ENCODE measurements around the gene HVCN1.
A peak's percentile ranks its signal among the peaks of the same experiment; 100 is the strongest.
"Not testable (repeated sequence)": the region's sequence is repeated elsewhere in the genome, so short reads cannot be mapped to it uniquely, and the experiment has no call there.

HVCN1 gene

GRCh38 chr12:110616471-110617115 is 72.3 kb downstream of the HVCN1 start:
- no peak for TF ChIP-seq CTCF (IDR thresholded peaks at IDR 0.05; ENCODE audit: control insufficient read depth, extremely low read depth, insufficient read depth)

GRCh38 chr12:110615171-110615570 is 73.7 kb downstream of the HVCN1 start:
- H3K4me3 ChIP-seq (ENCODE audit: low read depth, low read length) = no peak overlapping the region
- DNase-seq (ENCODE audit: low read depth) = no peak
- no peak for TF ChIP-seq CTCF (IDR thresholded peaks at IDR 0.05; ENCODE audit: control insufficient read depth, extremely low read depth, insufficient read depth)

More at GRCh38 chr12:110616471-110617115, 72.3 kb downstream of the HVCN1 start:
- no peak for DNase-seq (ENCODE audit: low read depth)
- no peak overlapping the region for H3K4me3 ChIP-seq (ENCODE audit: low read depth, low read length)

DNA sequence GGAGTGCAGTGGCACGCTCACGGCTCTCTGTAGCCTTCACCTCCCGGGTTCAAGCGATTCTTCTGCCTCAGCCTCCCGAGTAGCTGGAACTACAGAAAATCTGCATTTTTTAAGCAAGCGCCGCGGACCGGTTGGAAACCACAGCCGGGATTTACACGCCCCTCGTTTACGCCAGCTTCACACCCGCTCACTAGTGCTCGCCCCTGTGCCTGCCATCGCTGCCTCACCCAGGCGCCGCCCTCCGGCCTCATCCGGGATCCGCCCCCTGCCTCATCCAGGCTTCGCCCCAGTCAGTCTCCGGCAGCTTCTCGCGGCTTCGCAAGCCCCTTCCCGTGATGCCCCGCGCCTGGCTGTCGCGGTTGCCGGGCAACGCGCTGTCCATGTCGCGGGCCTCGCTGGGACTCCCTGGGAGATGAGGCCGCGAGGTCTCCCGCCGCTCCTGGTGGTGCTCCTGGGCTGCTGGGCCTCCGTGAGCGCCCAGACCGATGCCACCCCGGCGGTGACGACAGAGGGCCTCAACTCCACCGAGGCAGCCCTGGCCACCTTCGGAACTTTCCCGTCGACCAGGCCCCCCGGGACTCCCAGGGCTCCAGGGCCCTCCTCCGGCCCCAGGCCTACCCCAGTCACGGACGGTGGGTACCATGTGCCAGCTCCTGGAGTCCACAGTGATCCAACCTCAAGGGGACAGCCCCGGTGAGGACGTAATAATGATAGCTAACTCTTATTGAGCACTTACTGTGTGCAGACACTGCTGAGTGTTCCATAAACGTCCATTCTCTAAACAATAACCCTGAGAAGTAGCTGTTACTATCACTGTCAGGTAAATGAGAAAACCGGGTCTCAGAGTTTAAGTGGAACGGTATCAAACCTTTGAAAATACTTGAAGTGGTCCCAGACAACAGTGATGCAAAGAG is 74.9 kb downstream of the HVCN1 start, which contains the start of gene TCTN1:
TCTN1 (plus strand) TSS at position 359 of the 914 bp plus-strand sequence; CDS start at position 413, 54 bp downstream.
- DNase-seq (ENCODE audit: low read depth) = peak; percentile 84
- no peak for TF ChIP-seq CTCF (IDR thresholded peaks at IDR 0.05; ENCODE audit: control insufficient read depth, extremely low read depth, insufficient read depth)
- peak within 1 kb of the TSS; percentile 88 for H3K4me3 ChIP-seq (ENCODE audit: low read depth, low read length)

- DNase-seq (ENCODE audit: low read depth) = no peak
- TF ChIP-seq CTCF (IDR thresholded peaks at IDR 0.05; ENCODE audit: control insufficient read depth, extremely low read depth, insufficient read depth) = no peak
Observed at GRCh38 chr12:110613071-110613770, 75.7 kb downstream of the HVCN1 start.

GRCh38 chr12:110606253-110606611 is 82.7 kb downstream of the HVCN1 start:
- TF ChIP-seq CTCF (IDR thresholded peaks at IDR 0.05; ENCODE audit: control insufficient read depth, extremely low read depth, insufficient read depth) = no peak
- no peak for DNase-seq (ENCODE audit: low read depth)
- no peak overlapping the region for H3K4me3 ChIP-seq (ENCODE audit: low read depth, low read length)

More at GRCh38 chr12:110613071-110613770, 75.7 kb downstream of the HVCN1 start:
- peak overlapping the region; percentile 88 for H3K4me3 ChIP-seq (ENCODE audit: low read depth, low read length)

DNA sequence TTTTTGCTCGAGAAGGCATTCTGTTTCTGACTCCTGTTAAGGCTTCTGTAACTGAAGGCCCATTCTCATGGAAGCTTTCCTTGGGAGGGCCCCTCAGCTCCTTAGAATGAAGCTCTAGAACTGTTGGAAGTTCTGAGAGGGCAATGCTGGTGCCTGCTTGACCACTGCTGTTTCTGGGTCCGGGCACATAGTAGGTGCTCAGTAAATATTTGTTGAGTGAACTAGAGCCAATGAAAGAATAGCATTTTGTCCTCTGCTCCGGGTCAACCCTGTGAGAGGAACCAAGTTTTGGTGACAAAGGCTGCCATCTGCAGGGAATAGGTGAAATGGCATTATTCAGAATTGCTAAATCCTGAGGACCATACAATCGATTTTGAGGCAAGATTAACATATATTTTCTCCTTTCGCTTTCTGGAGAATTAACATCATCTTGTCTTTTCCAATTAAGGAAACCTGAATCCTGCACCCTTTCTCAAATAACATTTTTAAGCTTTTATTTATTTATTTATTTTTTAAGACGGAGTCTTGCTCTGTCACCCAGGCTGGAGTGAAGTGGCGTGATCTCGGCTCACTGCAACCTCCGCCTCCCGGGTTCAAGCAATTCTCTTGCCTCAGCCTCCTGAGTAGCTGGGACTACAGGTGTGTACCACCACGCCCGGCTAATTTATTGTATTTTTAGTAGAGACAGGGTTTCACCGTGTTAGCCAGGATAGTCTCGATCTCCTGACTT is 86.7 kb downstream of the HVCN1 start:
- not testable (repeated sequence) for H3K4me3 ChIP-seq (ENCODE audit: low read depth, low read length); DNase-seq (ENCODE audit: low read depth)
- TF ChIP-seq CTCF (IDR thresholded peaks at IDR 0.05; ENCODE audit: control insufficient read depth, extremely low read depth, insufficient read depth) = peak; percentile 74
